HEK293T (cell line): Measurements from ENCODE around the gene PHF13.

Source experiments
- CTCF ChIA-PET: fragments of 350-600 bp; formaldehyde crosslinking; extraction: SDS; loops from one replicate; lab custom pipeline; 2021; ENCODE audit warnings: antibody characterized with exemption, inconsistent platforms; lab: Yijun Ruan, JAX
- POLR2A ChIA-PET: fragments of 350-600 bp; formaldehyde crosslinking; extraction: SDS; loops from one replicate; lab custom pipeline; 2020; ENCODE audit warnings: antibody characterized with exemption, inconsistent platforms; lab: Yijun Ruan, JAX
- DNase-seq: peaks from one replicate; pipeline ENCODE4 v3.0.0; 2012; ENCODE audit warnings: mixed read lengths; ENCODE audit errors: extremely low spot score
- ARNT ChIP-seq: fragments of 450-650 bp; IDR thresholded peaks from 2 replicates; pipeline ENCODE4 v1.6.1; 2017; ENCODE audit warnings: mild to moderate bottlenecking
- BHLHE40 ChIP-seq: fragments of 450-650 bp; IDR thresholded peaks from 2 replicates; pipeline ENCODE4 v1.6.1; 2016; ENCODE audit warnings: mild to moderate bottlenecking, moderate library complexity, borderline replicate concordance
- CTBP1 ChIP-seq: fragments of 450-650 bp; IDR thresholded peaks from 2 replicates; pipeline ENCODE4 v1.6.1; 2016; ENCODE audit warnings: borderline replicate concordance
- ELF4 ChIP-seq: fragments of 450-650 bp; IDR thresholded peaks from 2 replicates; pipeline ENCODE4 v1.6.1; 2017; ENCODE audit warnings: antibody characterized with exemption
- FOXA1 ChIP-seq: fragments of 450-650 bp; IDR thresholded peaks from 2 replicates; pipeline ENCODE4 v1.6.1; 2016; ENCODE audit warnings: mild to moderate bottlenecking
- FOXK2 ChIP-seq: fragments of 450-650 bp; IDR thresholded peaks from 2 replicates; pipeline ENCODE4 v1.6.1; 2016; ENCODE audit warnings: mild to moderate bottlenecking
- FOXM1 ChIP-seq: fragments of 450-650 bp; IDR thresholded peaks from 2 replicates; pipeline ENCODE4 v1.6.1; 2017; ENCODE audit warnings: mild to moderate bottlenecking, borderline replicate concordance
- HDGF ChIP-seq: fragments of 450-650 bp; IDR thresholded peaks from 2 replicates; pipeline ENCODE4 v1.6.1; 2017; ENCODE audit warnings: antibody characterized with exemption, borderline replicate concordance
- L3MBTL2 ChIP-seq: fragments of 450-650 bp; conservative IDR thresholded peaks from 2 replicates; pipeline ENCODE4 v1.6.1; 2016; ENCODE audit warnings: mild to moderate bottlenecking
- LEF1 ChIP-seq: fragments of 450-650 bp; IDR thresholded peaks from 2 replicates; pipeline ENCODE4 v1.6.1; 2017; ENCODE audit warnings: mild to moderate bottlenecking, borderline replicate concordance
- NFRKB ChIP-seq: fragments of 450-650 bp; IDR thresholded peaks from 2 replicates; pipeline ENCODE4 v1.6.1; 2016; ENCODE audit warnings: mild to moderate bottlenecking, moderate library complexity
- SP1 ChIP-seq: fragments of 450-650 bp; IDR thresholded peaks from 2 replicates; pipeline ENCODE4 v1.6.1; 2017
- SUZ12 ChIP-seq: fragments of 450-650 bp; IDR thresholded peaks from 2 replicates; pipeline ENCODE4 v1.6.1; 2016; ENCODE audit warnings: mild to moderate bottlenecking
- TARDBP ChIP-seq: fragments of 450-650 bp; IDR thresholded peaks from 2 replicates; pipeline ENCODE4 v1.6.1; 2016
- ZNF384 ChIP-seq: fragments of 450-650 bp; IDR thresholded peaks from 2 replicates; pipeline ENCODE4 v1.6.1; 2016
- TF ChIP-seq, protein P1 (sequence below): fragments of 450-650 bp; IDR thresholded peaks from 2 replicates; pipeline ENCODE4 v1.6.1; 2016

PHF13 gene

DNA sequence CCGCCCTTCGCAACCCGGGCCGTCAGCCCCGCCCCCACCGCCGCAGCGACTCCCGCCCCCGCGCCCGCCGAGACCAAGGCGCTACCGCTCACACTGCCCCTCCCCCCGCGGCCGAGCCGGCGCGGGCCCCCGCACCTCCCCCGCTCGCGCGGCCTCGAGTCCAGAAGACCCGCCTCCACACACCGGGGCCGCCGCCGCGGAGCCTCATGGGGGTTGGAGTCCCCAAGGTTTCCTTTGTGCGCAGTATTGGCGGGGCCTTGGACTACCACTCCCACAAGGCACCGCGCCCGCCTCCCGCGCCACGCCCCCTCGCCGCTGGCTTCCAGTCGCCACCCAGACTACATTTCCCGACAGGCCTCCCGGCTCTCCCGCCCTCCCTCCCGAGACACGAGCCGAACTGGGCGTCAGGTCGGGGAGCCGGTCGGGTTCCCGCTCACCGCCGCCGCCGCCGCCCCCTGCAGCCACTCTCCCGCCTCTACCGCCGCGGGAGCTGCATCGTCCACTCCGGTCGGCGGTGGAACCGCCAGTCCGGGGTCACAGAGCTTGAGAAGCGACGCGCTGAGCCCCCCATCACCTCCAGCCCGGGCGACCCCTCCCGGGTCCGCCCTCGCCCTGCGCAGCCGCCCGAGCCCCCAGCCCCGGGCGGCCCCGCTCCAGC lies at the start of gene PHF13:
Gene PHF13, plus strand, starts transcription at position 371 of the 658 bp plus-strand sequence. CDS start 336 bp downstream, outside the sequence.
- DNase-seq, result peak; percentile 97
- POLR2A ChIA-PET, result interaction anchor here (0.6 to 1.2 kb wide), 4 partner anchors 8 to 14 kb away, joined by 3 to 7 read pairs (median 4); partner anchors contain the start of gene KLHL21
- CTCF ChIA-PET, result no interaction called here
- TF ChIP-seq FOXK2, result no peak
- TF ChIP-seq CTBP1, result no peak
- TF ChIP-seq HDGF, result no peak; the same call in 1 of the 2 replicates
- TF ChIP-seq FOXM1, result no peak
- TF ChIP-seq SUZ12, result no peak; the same call in 1 of the 2 replicates
- no peak for TF ChIP-seq BHLHE40
- TF ChIP-seq, protein P1, sequence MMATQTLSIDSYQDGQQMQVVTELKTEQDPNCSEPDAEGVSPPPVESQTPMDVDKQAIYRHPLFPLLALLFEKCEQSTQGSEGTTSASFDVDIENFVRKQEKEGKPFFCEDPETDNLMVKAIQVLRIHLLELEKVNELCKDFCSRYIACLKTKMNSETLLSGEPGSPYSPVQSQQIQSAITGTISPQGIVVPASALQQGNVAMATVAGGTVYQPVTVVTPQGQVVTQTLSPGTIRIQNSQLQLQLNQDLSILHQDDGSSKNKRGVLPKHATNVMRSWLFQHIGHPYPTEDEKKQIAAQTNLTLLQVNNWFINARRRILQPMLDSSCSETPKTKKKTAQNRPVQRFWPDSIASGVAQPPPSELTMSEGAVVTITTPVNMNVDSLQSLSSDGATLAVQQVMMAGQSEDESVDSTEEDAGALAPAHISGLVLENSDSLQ, result no peak
- no peak for TF ChIP-seq NFRKB
- TF ChIP-seq LEF1, result no peak
- TF ChIP-seq TARDBP, result no peak
- TF ChIP-seq ARNT, result no peak
- TF ChIP-seq FOXA1, result no peak
- TF ChIP-seq ZNF384, result no peak
- no peak for TF ChIP-seq ELF4

DNA sequence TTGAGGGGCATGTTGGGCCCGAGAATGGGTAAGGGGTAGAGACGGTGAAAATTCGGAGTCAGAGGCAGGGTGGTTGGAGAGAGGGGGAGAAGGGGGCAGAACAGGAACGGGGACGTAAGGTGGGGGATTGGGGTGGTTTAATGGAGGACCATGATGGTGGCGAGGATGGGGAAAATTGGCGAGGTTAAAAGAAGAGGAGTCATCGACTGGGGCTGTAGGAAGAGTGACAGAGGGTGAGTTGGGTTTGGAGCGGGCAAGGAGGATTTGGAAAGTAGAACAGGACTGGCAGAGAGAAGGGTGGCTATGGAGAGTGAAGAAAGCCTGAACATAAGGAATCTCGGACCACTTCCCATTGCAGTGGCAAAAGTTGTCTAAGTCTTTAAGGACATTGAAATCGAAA lies 44.5 kb upstream of the PHF13 start:
- DNase-seq, result no peak
- POLR2A ChIA-PET, result interaction anchor here (0.9 to 1.1 kb wide), 2 partner anchors 11 to 33 kb away, joined by 3 read pairs; partner anchors contain the start of gene ZBTB48
- TF ChIP-seq SP1 (no peak), HDGF (no peak), LEF1 (no peak), SUZ12 (no peak), ARNT (no peak), CTBP1 (no peak), FOXK2 (no peak), L3MBTL2 (no peak), TARDBP (no peak), BHLHE40 (no peak)
- TF ChIP-seq, protein P1, result no peak
- CTCF ChIA-PET, result interaction anchor here (0.6 kb wide), 1 partner anchor 320 kb away, joined by 3 read pairs; no protein-coding TSS in a partner anchor

DNA sequence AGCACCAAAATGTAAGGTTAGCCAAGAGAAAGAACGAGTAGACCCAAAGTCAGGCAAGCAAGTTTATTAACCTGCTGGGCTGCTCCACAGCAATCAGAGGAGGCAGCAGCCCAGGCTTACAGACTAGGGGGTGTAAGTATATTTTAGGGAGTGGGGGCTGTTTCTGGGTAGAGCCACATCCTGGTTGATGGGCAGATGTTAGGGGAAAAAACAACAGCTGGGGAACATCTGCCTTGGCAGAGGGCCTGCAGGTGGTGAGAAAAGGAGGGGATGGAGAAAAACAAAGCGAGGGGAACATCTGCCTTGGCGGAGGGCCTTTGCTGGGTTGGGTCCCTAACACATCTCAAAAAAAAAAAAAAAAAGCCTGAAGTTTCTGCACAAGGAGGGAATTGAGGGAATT lies 43.4 kb upstream of the PHF13 start:
- TF ChIP-seq HDGF (no peak), ZNF384 (no peak), FOXA1 (no peak), NFRKB (no peak)
- ChIA-PET POLR2A (interaction anchor here (0.6 to 1.1 kb wide), 3 partner anchors 10 to 81 kb away, joined by 3 read pairs; partner anchors contain the start of gene ZBTB48), CTCF (interaction anchor here (0.6 kb wide), 1 partner anchor 77 kb away, joined by 3 read pairs; no protein-coding TSS in a partner anchor)
- no peak for DNase-seq

DNA sequence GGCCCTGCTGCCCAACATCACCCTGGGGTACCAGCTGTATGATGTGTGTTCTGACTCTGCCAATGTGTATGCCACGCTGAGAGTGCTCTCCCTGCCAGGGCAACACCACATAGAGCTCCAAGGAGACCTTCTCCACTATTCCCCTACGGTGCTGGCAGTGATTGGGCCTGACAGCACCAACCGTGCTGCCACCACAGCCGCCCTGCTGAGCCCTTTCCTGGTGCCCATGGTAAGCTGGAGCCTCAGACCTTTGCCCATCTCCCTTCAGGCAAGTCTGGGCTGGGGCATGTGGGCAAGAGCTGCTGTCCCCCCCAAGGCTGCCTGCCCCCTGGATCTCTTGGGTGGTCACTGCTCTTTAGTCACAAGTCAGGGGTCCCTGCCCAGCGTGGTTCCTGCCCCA lies 42.5 kb upstream of the PHF13 start:
- ChIA-PET POLR2A (interaction anchor here (0.6 to 1.7 kb wide), 4 partner anchors 9 to 80 kb away, joined by 3 to 11 read pairs (median 3); partner anchors contain the start of genes NOL9 and ZBTB48), CTCF (interaction anchor here (1.0 kb wide), 1 partner anchor 16 kb away, joined by 3 read pairs; the partner anchor contains the start of gene TAS1R1)
- no peak for TF ChIP-seq ZNF384
- TF ChIP-seq LEF1, result no peak
- TF ChIP-seq HDGF, result no peak
- TF ChIP-seq NFRKB, result no peak
- TF ChIP-seq BHLHE40, result no peak
- TF ChIP-seq FOXM1, result no peak
- TF ChIP-seq, protein P1, result no peak
- TF ChIP-seq FOXA1, result no peak
- TF ChIP-seq SP1, result no peak
- TF ChIP-seq FOXK2, result no peak
- no peak for TF ChIP-seq ARNT
- no peak for TF ChIP-seq L3MBTL2
- no peak for TF ChIP-seq ELF4
- DNase-seq, result no peak

DNA sequence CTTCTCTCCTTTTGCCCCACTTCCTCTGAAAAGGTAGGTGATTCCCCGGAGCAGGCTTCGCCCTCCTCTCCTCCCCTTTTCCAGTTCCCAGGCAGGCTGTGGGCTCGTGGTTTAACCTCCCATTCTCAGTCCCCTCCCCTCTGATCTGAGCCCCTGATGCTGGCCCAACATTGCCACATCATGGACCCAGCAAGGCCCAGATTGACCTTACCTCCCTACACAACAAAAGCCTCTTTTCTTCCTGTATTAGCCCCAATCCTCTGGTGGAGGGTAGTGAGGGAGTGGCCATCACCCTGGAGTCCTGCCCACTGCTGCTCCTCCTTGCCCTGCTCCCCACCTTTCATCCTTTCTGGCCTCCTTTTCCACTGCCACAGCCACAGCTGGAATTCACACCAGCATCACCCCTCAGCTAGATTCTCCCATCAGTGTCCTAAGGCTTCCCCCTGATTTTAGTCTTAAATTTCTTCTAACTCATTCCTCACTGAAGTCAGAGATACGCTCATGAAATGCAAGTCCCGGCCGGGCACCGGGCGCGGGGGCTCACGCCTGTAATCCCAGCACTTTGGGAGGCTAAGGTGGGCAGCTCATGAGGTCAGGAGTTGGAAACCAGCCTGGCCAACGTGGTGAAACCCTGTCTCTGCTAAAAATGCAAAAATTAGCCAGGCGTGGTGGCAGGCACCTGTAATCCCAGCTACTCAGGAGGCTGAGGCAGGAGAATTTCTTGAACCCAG lies 40.7 kb upstream of the PHF13 start:
- no peak for DNase-seq
- TF ChIP-seq L3MBTL2 (no peak), HDGF (no peak), FOXK2 (no peak)
- TF ChIP-seq, protein P1, result no peak
- CTCF ChIA-PET, result no interaction called here
- POLR2A ChIA-PET, result interaction anchor here (1.5 kb wide), 1 partner anchor 18 kb away, joined by 3 read pairs; the partner anchor contains the start of gene NOL9
